Measurements from ENCODE around the gene SLU7.

DNA sequence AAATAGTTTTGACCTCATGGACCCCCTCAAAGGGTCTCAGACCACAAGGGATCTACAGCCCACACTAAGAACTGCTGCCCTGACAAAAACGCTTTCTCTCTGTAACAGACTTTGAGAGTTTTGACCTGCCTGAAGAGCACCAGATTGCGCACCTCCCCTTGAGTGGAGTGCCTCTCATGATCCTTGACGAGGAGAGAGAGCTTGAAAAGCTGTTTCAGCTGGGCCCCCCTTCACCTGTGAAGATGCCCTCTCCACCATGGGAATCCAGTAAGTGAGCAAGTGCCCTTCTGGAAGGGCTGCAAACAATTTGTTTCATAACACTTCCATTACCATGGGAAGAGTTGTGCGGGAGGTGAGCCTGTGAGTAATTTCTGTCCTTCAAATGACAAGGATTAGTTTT is 8.7 kb upstream of the SLU7 start:
- TF ChIP-seq, protein P1, sequence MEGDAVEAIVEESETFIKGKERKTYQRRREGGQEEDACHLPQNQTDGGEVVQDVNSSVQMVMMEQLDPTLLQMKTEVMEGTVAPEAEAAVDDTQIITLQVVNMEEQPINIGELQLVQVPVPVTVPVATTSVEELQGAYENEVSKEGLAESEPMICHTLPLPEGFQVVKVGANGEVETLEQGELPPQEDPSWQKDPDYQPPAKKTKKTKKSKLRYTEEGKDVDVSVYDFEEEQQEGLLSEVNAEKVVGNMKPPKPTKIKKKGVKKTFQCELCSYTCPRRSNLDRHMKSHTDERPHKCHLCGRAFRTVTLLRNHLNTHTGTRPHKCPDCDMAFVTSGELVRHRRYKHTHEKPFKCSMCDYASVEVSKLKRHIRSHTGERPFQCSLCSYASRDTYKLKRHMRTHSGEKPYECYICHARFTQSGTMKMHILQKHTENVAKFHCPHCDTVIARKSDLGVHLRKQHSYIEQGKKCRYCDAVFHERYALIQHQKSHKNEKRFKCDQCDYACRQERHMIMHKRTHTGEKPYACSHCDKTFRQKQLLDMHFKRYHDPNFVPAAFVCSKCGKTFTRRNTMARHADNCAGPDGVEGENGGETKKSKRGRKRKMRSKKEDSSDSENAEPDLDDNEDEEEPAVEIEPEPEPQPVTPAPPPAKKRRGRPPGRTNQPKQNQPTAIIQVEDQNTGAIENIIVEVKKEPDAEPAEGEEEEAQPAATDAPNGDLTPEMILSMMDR (IDR thresholded peaks at IDR 0.05 in 8 of 11, conservative IDR thresholded peaks at IDR 0.05 in 3 of 11) = no peak
- TF ChIP-seq POLR2A (IDR thresholded peaks at IDR 0.05) (no peak), POLR2AphosphoS5 (IDR thresholded peaks at IDR 0.05) (no peak)
